Measurements from ENCODE around the gene KAZN.

Gene KAZN

DNA sequence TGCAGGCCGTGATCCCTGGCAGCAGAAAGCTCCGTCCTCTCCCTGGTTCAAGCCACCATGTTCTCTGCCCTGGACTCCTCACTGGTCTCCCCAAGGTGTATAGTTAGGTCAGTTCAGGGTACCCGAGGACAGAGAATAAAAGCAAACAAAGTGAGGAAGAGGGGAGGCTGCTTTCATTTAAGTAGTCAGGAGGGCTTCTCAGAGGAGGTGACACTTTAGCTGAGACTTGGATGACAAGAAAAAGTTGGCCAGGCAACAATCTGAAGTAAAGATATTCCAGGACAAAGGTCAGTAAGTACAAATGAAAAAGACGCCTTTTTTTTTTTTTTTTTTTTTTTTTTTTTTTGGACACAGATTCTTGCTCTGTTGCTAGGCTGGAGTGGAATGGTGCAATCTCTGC is 297.2 kb downstream of the KAZN start:
- Histone ChIP-seq H3K9me3 (ENCODE audit: control insufficient read depth in 1 of 2, low read length in 2 of 2) (no peaks in the 10 kb centered on the region), H3K4me3 (ENCODE audit: low read depth in 1 of 2, low read length in 2 of 2) (no peak overlapping the region), H3K27ac (ENCODE audit: low read depth, low read length) (no peak overlapping the region), H3K9ac (ENCODE audit: low read depth in 1 of 2, low read length in 2 of 2) (no peak overlapping the region), H3K4me1 (ENCODE audit: control insufficient read depth in 1 of 2, insufficient read depth in 2 of 2, low read length in 2 of 2) (peaks cover 11 to 12% of the 10 kb centered on the region in 2 donors), H3K27me3 (ENCODE audit: control insufficient read depth in 1 of 2, insufficient read depth in 2 of 2, low read length in 2 of 2) (no peaks in the 10 kb centered on the region), H3K36me3 (ENCODE audit: control insufficient read depth in 1 of 2, insufficient read depth in 2 of 2, low read length in 2 of 2) (no peaks in the 10 kb centered on the region)

DNA sequence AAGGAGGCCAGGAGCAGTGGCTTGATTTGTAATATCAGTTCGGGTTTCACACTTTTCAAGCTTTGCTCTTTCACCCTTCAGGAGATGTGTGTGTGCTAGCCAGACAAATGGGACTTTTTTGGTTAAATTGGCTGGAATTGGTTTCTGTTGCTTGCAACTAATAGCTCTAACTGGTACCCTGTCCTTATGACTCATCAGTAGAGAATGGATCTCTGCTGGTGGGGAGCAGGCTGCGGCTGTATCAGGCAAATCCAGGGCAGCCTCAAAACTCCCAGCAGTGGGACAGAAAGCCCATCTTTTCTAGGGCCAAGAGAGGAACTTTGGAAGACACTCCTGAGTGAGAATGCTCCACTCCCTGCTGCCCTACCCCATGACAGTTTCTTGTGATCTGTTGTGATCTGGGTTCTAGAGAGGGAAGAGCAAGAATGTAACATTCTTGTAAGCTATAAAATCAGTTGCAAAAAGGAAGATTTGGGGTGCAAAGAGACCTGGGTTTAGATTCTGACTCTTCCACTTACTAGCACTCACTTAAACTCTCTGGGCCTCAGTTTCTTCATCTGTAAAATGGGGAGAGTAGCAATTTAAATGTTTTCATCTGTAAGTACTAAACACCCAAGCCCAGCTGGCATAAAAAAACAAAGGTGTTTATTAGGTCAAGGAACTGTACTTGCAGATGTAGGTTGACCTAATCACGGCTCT is 298.0 kb downstream of the KAZN start:
- Histone ChIP-seq H3K36me3 (ENCODE audit: control insufficient read depth in 1 of 2, insufficient read depth in 2 of 2, low read length in 2 of 2) (no peaks in the 10 kb centered on the region), H3K9ac (ENCODE audit: low read depth in 1 of 2, low read length in 2 of 2) (no peak overlapping the region), H3K4me3 (ENCODE audit: low read depth in 1 of 2, low read length in 2 of 2) (no peak overlapping the region), H3K4me1 (ENCODE audit: control insufficient read depth in 1 of 2, insufficient read depth in 2 of 2, low read length in 2 of 2) (peaks cover 11 to 12% of the 10 kb centered on the region in 2 donors), H3K27ac (ENCODE audit: low read depth, low read length) (no peak overlapping the region), H3K9me3 (ENCODE audit: control insufficient read depth in 1 of 2, low read length in 2 of 2) (no peaks in the 10 kb centered on the region), H3K27me3 (ENCODE audit: control insufficient read depth in 1 of 2, insufficient read depth in 2 of 2, low read length in 2 of 2) (no peaks in the 10 kb centered on the region)

DNA sequence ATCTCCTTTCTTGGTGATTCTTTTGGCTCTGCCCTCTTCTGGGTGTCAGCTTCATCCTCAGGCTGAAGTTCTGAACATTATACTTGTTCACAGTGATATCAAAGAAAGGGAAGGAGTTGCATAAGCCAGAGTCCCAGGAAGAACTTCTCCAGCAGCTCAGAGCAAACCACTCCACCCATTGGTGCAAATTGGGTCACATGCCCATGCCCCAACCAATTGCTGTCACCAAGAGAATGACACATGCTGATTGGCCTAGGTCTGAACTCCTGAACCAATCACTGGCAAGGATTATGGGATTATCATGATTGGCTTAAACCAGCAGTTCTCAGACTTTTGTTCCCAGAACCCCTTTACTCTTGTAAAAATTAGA is 298.6 kb downstream of the KAZN start:
- H3K36me3 ChIP-seq (ENCODE audit: control insufficient read depth in 1 of 2, insufficient read depth in 2 of 2, low read length in 2 of 2): no peaks in the 10 kb centered on the region
- no peak overlapping the region for H3K27ac ChIP-seq (ENCODE audit: low read depth, low read length)
- H3K4me3 ChIP-seq (ENCODE audit: low read depth in 1 of 2, low read length in 2 of 2): no peak overlapping the region
- H3K9me3 ChIP-seq (ENCODE audit: control insufficient read depth in 1 of 2, low read length in 2 of 2): no peaks in the 10 kb centered on the region
- H3K4me1 ChIP-seq (ENCODE audit: control insufficient read depth in 1 of 2, insufficient read depth in 2 of 2, low read length in 2 of 2): peaks cover 11 to 12% of the 10 kb centered on the region in 2 donors
- no peak overlapping the region for H3K9ac ChIP-seq (ENCODE audit: low read depth in 1 of 2, low read length in 2 of 2)
- no peaks in the 10 kb centered on the region for H3K27me3 ChIP-seq (ENCODE audit: control insufficient read depth in 1 of 2, insufficient read depth in 2 of 2, low read length in 2 of 2)

DNA sequence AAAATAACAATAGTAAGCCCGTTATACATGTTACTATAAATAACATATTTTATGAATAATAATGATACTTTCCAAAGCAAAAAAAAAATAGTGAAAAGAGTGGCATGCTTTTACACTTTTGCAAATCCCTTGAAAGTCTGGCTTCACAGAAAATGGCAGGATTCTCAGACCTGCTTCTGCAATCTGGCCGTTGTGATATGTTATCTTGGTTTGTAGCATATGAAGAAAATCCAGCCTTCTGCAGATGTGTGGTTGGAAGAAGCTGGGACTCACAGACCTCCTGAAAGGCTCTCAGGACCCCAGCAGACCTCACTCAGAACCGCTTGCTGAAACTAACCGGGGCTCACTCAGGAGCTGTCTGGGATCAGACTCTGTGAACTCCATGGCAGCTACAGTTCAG is 299.1 kb downstream of the KAZN start:
- no peak overlapping the region for H3K27ac ChIP-seq (ENCODE audit: low read depth, low read length)
- no peaks in the 10 kb centered on the region for H3K36me3 ChIP-seq (ENCODE audit: control insufficient read depth in 1 of 2, insufficient read depth in 2 of 2, low read length in 2 of 2)
- H3K27me3 ChIP-seq (ENCODE audit: control insufficient read depth in 1 of 2, insufficient read depth in 2 of 2, low read length in 2 of 2): no peaks in the 10 kb centered on the region
- H3K4me1 ChIP-seq (ENCODE audit: control insufficient read depth in 1 of 2, insufficient read depth in 2 of 2, low read length in 2 of 2): peaks cover 11 to 12% of the 10 kb centered on the region in 2 donors
- H3K4me3 ChIP-seq (ENCODE audit: low read depth in 1 of 2, low read length in 2 of 2): no peak overlapping the region
- no peaks in the 10 kb centered on the region for H3K9me3 ChIP-seq (ENCODE audit: control insufficient read depth in 1 of 2, low read length in 2 of 2)
- no peak overlapping the region for H3K9ac ChIP-seq (ENCODE audit: low read depth in 1 of 2, low read length in 2 of 2)

DNA sequence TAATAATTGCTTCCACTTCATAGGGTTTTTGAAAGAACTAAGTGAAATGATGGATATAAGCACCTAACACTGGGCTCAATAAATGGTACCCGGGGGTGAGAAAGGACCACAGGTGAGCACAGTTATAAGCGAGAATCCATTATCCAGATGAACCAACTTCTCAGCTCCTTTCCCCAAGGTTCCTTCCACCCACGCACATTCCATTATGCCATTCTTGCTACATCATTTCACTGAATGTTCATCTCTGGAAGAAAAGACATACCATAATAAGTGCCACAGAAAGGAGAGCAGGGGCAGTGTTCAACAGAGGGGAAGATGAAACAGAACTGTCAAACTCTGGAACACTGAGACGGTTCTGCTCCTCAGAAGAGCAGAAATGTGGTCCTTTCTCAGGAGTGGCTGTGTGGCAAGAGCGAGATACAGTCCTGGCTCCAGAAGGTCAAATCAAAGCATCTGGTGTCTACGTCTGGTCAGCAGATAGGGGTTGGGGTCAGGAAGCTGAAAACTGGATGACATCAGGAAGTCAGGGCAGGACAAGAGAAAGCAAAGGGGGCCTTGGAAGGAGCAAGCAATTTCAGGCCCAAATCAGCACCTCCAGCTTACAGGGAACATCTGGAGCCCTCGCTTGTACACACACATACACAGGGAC is 299.6 kb downstream of the KAZN start:
- H3K9ac ChIP-seq (ENCODE audit: low read depth in 1 of 2, low read length in 2 of 2): no peak overlapping the region
- H3K4me1 ChIP-seq (ENCODE audit: control insufficient read depth in 1 of 2, insufficient read depth in 2 of 2, low read length in 2 of 2): peaks cover 11 to 12% of the 10 kb centered on the region in 2 donors
- H3K9me3 ChIP-seq (ENCODE audit: control insufficient read depth in 1 of 2, low read length in 2 of 2): no peaks in the 10 kb centered on the region
- no peaks in the 10 kb centered on the region for H3K27me3 ChIP-seq (ENCODE audit: control insufficient read depth in 1 of 2, insufficient read depth in 2 of 2, low read length in 2 of 2)
- no peaks in the 10 kb centered on the region for H3K36me3 ChIP-seq (ENCODE audit: control insufficient read depth in 1 of 2, insufficient read depth in 2 of 2, low read length in 2 of 2)
- H3K4me3 ChIP-seq (ENCODE audit: low read depth in 1 of 2, low read length in 2 of 2): no peak overlapping the region
- H3K27ac ChIP-seq (ENCODE audit: low read depth, low read length): no peak overlapping the region

DNA sequence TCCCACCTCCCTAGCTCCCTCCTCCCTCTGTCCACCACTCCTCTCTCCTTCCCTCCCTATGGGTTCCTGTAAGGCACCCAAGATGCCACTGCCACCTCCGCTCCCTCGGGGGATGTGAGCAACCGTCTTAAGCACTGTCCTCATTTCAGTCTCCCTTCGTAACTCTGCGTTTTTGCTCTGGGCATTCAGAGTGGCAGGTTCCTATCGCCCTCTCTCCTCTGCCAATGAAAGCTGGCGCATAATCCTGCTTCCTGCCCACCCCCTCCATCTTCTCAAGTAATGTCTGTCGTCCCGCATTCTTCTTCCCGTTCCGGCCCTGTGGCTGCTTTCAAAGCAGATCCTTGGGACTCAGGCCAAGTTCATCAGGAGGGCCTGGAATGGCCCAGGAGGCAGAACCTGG is 301.2 kb downstream of the KAZN start:
- no peak overlapping the region for H3K4me3 ChIP-seq (ENCODE audit: low read depth in 1 of 2, low read length in 2 of 2)
- no peak overlapping the region for H3K9ac ChIP-seq (ENCODE audit: low read depth in 1 of 2, low read length in 2 of 2)
- no peaks in the 10 kb centered on the region for H3K27me3 ChIP-seq (ENCODE audit: control insufficient read depth in 1 of 2, insufficient read depth in 2 of 2, low read length in 2 of 2)
- no peak overlapping the region for H3K27ac ChIP-seq (ENCODE audit: low read depth, low read length)
- no peaks in the 10 kb centered on the region for H3K36me3 ChIP-seq (ENCODE audit: control insufficient read depth in 1 of 2, insufficient read depth in 2 of 2, low read length in 2 of 2)
- no peaks in the 10 kb centered on the region for H3K9me3 ChIP-seq (ENCODE audit: control insufficient read depth in 1 of 2, low read length in 2 of 2)
- H3K4me1 ChIP-seq (ENCODE audit: control insufficient read depth in 1 of 2, insufficient read depth in 2 of 2, low read length in 2 of 2): peaks cover 10 to 11% of the 10 kb centered on the region in 2 donors

DNA sequence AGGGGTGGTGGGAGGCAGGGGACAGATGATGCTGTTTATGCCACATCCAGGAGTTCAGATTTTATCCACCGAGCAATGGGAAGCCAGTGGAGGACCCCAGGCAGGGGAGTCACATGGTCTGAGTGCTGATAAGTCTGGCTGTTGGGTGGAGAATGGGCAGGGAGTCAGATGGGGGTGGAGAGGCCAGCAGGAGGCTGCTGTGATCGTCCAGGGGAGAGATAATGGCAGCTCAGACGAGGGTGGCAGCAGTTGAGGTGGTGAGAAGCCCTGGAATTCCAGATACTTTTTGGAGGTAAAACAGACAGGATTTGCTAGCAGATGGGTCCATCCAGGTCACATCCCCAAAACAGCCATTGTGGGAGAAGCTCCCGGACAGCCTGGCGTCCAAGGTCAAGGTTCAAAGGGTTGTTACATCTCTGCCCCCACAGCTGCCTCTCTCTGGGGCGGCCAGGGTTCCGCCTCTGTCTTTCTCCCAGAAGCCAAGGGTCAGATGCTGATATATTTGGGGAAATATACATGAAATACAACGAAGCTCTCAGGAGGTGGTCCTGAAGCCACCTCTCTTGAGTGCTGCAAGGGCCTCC is 303.0 kb downstream of the KAZN start:
- Histone ChIP-seq H3K9ac (ENCODE audit: low read depth in 1 of 2, low read length in 2 of 2) (no peak overlapping the region), H3K36me3 (ENCODE audit: control insufficient read depth in 1 of 2, insufficient read depth in 2 of 2, low read length in 2 of 2) (no peaks in the 10 kb centered on the region), H3K27ac (ENCODE audit: low read depth, low read length) (no peak overlapping the region), H3K27me3 (ENCODE audit: control insufficient read depth in 1 of 2, insufficient read depth in 2 of 2, low read length in 2 of 2) (no peaks in the 10 kb centered on the region), H3K9me3 (ENCODE audit: control insufficient read depth in 1 of 2, low read length in 2 of 2) (no peaks in the 10 kb centered on the region), H3K4me1 (ENCODE audit: control insufficient read depth in 1 of 2, insufficient read depth in 2 of 2, low read length in 2 of 2) (no peaks in the 10 kb centered on the region), H3K4me3 (ENCODE audit: low read depth in 1 of 2, low read length in 2 of 2) (no peak overlapping the region)

DNA sequence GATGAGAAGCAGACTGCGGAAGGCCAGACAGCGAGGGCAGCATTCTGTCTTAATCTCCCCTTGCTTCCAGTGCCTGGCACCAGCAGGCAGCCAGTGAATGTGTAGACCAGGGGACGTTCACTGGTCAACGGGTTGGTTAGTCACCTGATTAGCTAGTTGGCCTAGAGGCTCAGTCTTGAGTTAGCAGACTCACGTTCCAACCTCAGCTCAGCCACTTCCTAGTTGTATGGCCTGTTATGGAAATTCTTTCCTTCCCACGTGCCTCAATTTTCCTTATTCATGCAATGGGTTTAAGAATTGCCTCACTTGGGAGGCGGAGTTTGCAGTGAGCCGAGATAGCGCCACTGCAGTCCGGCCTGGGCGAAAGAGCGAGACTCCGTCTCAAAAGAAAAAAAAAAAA is 305.4 kb downstream of the KAZN start:
- no peaks in the 10 kb centered on the region for H3K4me1 ChIP-seq (ENCODE audit: control insufficient read depth in 1 of 2, insufficient read depth in 2 of 2, low read length in 2 of 2)
- H3K9me3 ChIP-seq (ENCODE audit: control insufficient read depth in 1 of 2, low read length in 2 of 2): no peaks in the 10 kb centered on the region
- H3K4me3 ChIP-seq (ENCODE audit: low read depth in 1 of 2, low read length in 2 of 2): no peak overlapping the region
- no peaks in the 10 kb centered on the region for H3K36me3 ChIP-seq (ENCODE audit: control insufficient read depth in 1 of 2, insufficient read depth in 2 of 2, low read length in 2 of 2)
- no peaks in the 10 kb centered on the region for H3K27me3 ChIP-seq (ENCODE audit: control insufficient read depth in 1 of 2, insufficient read depth in 2 of 2, low read length in 2 of 2)
- no peak overlapping the region for H3K9ac ChIP-seq (ENCODE audit: low read depth in 1 of 2, low read length in 2 of 2)
- no peak overlapping the region for H3K27ac ChIP-seq (ENCODE audit: low read depth, low read length)

DNA sequence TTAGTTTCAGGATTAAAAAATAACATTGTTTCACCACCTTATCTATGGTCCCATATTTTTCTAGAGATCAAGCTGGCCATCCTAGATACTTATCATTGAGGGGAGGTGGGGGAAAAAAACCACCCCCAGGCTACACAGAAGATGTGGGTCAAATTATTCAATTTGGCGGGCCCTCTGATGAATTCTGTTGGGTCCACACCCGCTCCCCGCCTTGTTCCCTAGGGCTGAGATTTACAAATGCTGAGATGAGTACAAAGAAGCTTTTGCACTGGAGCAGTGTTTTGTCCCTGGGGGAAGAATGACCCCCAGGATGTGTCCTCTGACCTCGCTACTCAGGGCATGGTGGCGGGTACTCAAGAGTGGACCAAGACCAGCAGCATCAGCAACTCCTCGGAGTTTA is 308.2 kb downstream of the KAZN start:
- Histone ChIP-seq H3K27me3 (ENCODE audit: control insufficient read depth in 1 of 2, insufficient read depth in 2 of 2, low read length in 2 of 2) (no peaks in the 10 kb centered on the region), H3K9ac (ENCODE audit: low read depth in 1 of 2, low read length in 2 of 2) (no peak overlapping the region), H3K27ac (ENCODE audit: low read depth, low read length) (no peak overlapping the region), H3K9me3 (ENCODE audit: control insufficient read depth in 1 of 2, low read length in 2 of 2) (no peaks in the 10 kb centered on the region), H3K4me3 (ENCODE audit: low read depth in 1 of 2, low read length in 2 of 2) (no peak overlapping the region), H3K4me1 (ENCODE audit: control insufficient read depth in 1 of 2, insufficient read depth in 2 of 2, low read length in 2 of 2) (no peaks in the 10 kb centered on the region), H3K36me3 (ENCODE audit: control insufficient read depth in 1 of 2, insufficient read depth in 2 of 2, low read length in 2 of 2) (no peaks in the 10 kb centered on the region)

DNA sequence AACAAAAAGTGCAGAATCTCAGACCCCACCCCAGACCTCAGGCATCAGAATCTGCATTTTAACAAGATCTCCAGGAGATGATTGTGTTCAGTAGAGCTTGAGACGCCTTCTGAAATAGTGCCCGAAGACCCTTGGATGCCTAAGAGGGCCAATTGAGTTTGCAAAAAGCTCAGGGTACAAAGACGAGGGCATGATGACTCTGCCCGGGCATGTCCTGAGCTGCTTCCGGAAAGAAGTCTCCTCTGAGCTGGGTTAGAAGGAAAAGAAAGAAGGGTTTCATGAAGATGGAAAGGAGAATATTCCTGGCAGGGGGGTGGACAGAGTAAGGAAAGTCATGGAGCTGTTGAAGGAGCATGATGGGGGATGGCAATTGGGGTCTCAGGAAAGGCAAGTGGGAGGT is 308.9 kb downstream of the KAZN start:
- Histone ChIP-seq H3K27me3 (ENCODE audit: control insufficient read depth in 1 of 2, insufficient read depth in 2 of 2, low read length in 2 of 2) (no peaks in the 10 kb centered on the region), H3K27ac (ENCODE audit: low read depth, low read length) (no peak overlapping the region), H3K9ac (ENCODE audit: low read depth in 1 of 2, low read length in 2 of 2) (no peak overlapping the region), H3K36me3 (ENCODE audit: control insufficient read depth in 1 of 2, insufficient read depth in 2 of 2, low read length in 2 of 2) (no peaks in the 10 kb centered on the region), H3K4me1 (ENCODE audit: control insufficient read depth in 1 of 2, insufficient read depth in 2 of 2, low read length in 2 of 2) (no peaks in the 10 kb centered on the region), H3K4me3 (ENCODE audit: low read depth in 1 of 2, low read length in 2 of 2) (no peak overlapping the region), H3K9me3 (ENCODE audit: control insufficient read depth in 1 of 2, low read length in 2 of 2) (no peaks in the 10 kb centered on the region)
